ENCODE results near the gene TOP3B. TPM values are rescaled to one million over a fixed set of nuclear protein-coding genes. Genes with fewer than 3 reads are reported as not detected.

TOP3B gene
- total and polyA plus RNA-seq, 9 of the 15 experiments (the other 6 are each of a cell fraction or from before 2014, with no cell fraction given) = 3.0 to 188 (median 112) TPM

DNA sequence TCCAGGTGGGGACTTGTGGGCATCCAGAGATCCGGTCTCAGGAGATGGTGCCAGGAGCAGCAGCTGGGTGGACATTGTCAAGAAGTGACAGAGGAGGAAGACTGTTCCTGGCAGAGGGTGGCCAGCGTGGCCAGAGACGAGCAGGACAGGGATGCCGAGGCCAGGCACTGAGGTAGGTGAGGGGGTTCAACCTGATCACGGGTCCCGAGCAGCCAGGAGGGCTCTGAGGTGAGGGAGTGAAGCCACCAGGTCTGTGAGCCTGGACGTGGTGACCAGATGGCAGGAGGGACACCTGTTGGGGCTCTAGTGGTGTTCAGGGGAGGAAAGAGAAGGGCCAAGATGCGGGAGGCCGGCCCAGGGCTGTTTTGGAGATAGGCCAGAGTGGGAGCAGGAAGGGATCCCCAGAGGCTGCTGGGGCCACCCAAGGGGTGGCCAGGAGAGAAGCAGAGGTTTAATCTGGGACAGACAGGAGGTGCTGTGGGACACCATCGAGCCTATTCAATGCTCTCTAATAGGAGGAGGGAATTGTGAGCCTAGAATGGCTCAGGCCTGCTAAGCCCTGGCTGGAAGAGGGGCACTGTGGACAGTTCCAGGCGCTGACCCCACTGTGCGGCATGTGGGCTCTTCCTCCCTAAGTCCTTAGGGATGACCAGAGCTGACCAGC, 36.2 kb downstream of the TOP3B start (continued):
- TF ChIP-seq NCOA2 (IDR thresholded peaks at IDR 0.05; ENCODE audit: partially characterized antibody in 2 of 2) (no peak), CHD2 (IDR thresholded peaks at IDR 0.05; ENCODE audit: low read depth, low read length) (0 out of 2 replicates have a peak, but pooled peaks have one; percentile 3), ZNF764 (CRISPR knock-in tag; IDR thresholded peaks at IDR 0.05; ENCODE audit: low read depth) (no peak), THAP7 (CRISPR knock-in tag; IDR thresholded peaks at IDR 0.05) (no peak), ZNF3 (CRISPR knock-in tag; IDR thresholded peaks at IDR 0.05) (no peak), ZNF274 (IDR thresholded peaks at IDR 0.05; ENCODE audit: borderline replicate concordance, low read depth, low read length) (no peak), TCF7 (IDR thresholded peaks at IDR 0.05; ENCODE audit: borderline replicate concordance) (no peak), KLF13 (tag; IDR thresholded peaks at IDR 0.05; ENCODE audit: borderline replicate concordance, low read depth) (peak; percentile 5; the same call in 1 of the 2 replicates), ZKSCAN1 (IDR thresholded peaks at IDR 0.05; ENCODE audit: low read depth, low read length) (peak; percentile 6; the same call in 1 of the 2 replicates), SREBF1 (IDR thresholded peaks at IDR 0.05; ENCODE audit: borderline replicate concordance, low read depth, low read length) (0 out of 2 replicates have a peak, but pooled peaks have one; percentile 31), ZNF41 (CRISPR knock-in tag; conservative IDR thresholded peaks at IDR 0.05) (no peak), ZNF143 (CRISPR knock-in tag; IDR thresholded peaks at IDR 0.05) (no peak), MYC (IDR thresholded peaks at IDR 0.05; ENCODE audit: low read depth, low read length) (no peak), MYC (CRISPR knock-in tag; IDR thresholded peaks at IDR 0.05; ENCODE audit: borderline replicate concordance, low read depth) (no peak), ETV1 (tag; conservative IDR thresholded peaks at IDR 0.05; ENCODE audit: low read depth) (no peak), CTCF (IDR thresholded peaks at IDR 0.05 in 2 of 3, conservative IDR thresholded peaks at IDR 0.05 in 1 of 3; ENCODE audit: insufficient read depth in 2 of 3, low read depth in 1 of 3, low read length in 3 of 3) (peak in 2 of 3 experiments; percentile 48 to 62; a peak in 4 of 6 replicates), ZC3H11A (IDR thresholded peaks at IDR 0.05; ENCODE audit: low read depth, low read length) (no peak), CTBP1 (IDR thresholded peaks at IDR 0.05; ENCODE audit: borderline replicate concordance) (no peak), HMGXB4 (CRISPR knock-in tag; IDR thresholded peaks at IDR 0.05) (peak; percentile 44; the same call in 1 of the 2 replicates), STAT6 (CRISPR knock-in tag; IDR thresholded peaks at IDR 0.05) (no peak)
